ENCODE results near the gene GON4L. TPM values are rescaled to one million over a fixed set of nuclear protein-coding genes. Genes with fewer than 3 reads are reported as not detected.

The GON4L gene
- total RNA-seq, 4 donors from 2014 or later: 32.3 to 64.9 (median 43.6) TPM

DNA sequence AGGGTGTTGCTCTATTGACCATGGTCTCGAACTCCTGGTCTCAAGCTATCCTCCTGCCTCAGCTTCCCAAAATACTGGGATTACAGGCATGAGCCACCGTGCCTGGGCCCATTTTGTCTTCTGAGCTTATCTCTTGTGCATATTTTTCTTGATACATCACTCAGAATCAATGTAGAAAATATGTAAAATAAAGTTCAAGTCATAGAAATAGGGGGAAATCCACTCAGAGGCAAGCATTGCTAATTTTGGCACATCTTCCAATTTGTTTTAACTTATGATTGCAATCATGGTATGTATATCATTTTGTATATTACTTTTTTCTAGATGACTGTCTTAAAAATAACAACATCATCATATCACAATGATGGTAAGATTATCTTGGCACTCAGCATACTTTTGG, 32.6 kb upstream of the GON4L start:
- no peaks in the 10 kb centered on the region for H3K9me3 ChIP-seq
- H3K4me3 ChIP-seq (replicated peaks in 1 of 3): no peak overlapping the region
- 77 to 79% methylated on average over 2 of the region's 2 CpGs for WGBS, 2 donors
- no peak for DNase-seq
- H3K4me1 ChIP-seq: peaks cover 0 to 9% of the 10 kb centered on the region in 2 donors
- intact Hi-C loops (cut with DNase I): no loop called here
- no peaks in the 10 kb centered on the region for H3K27me3 ChIP-seq
- H3K27ac ChIP-seq: no peak overlapping the region
- TF ChIP-seq, protein P1, sequence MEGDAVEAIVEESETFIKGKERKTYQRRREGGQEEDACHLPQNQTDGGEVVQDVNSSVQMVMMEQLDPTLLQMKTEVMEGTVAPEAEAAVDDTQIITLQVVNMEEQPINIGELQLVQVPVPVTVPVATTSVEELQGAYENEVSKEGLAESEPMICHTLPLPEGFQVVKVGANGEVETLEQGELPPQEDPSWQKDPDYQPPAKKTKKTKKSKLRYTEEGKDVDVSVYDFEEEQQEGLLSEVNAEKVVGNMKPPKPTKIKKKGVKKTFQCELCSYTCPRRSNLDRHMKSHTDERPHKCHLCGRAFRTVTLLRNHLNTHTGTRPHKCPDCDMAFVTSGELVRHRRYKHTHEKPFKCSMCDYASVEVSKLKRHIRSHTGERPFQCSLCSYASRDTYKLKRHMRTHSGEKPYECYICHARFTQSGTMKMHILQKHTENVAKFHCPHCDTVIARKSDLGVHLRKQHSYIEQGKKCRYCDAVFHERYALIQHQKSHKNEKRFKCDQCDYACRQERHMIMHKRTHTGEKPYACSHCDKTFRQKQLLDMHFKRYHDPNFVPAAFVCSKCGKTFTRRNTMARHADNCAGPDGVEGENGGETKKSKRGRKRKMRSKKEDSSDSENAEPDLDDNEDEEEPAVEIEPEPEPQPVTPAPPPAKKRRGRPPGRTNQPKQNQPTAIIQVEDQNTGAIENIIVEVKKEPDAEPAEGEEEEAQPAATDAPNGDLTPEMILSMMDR (IDR thresholded peaks at IDR 0.05): no peak
- TF ChIP-seq POLR2A (IDR thresholded peaks at IDR 0.05): no peak
- no peaks in the 10 kb centered on the region for H3K36me3 ChIP-seq

DNA sequence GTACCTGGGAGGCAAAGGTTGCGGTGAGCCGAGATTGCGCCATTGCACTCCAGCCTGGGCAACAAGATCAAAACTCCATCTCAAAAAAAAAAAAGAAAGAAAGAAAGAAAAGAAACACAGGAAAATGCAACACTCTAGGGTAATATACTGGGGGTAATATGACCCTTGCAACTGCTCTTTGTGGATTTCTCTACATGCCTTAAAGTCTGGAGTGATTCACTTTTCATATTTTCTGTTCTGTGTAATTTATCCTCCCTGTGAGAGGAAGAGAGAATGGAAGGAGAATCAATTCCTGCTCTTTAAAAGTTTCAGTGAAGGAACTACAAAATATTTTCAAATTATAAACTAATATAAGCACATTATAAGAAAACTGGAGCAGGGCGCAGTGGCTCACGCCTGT, 31.5 kb upstream of the GON4L start:
- no peak for TF ChIP-seq POLR2A (IDR thresholded peaks at IDR 0.05)
- TF ChIP-seq, protein P1 (IDR thresholded peaks at IDR 0.05): no peak
- 98% methylated on average over 5 of the region's 5 CpGs for WGBS, 2 donors

DNA sequence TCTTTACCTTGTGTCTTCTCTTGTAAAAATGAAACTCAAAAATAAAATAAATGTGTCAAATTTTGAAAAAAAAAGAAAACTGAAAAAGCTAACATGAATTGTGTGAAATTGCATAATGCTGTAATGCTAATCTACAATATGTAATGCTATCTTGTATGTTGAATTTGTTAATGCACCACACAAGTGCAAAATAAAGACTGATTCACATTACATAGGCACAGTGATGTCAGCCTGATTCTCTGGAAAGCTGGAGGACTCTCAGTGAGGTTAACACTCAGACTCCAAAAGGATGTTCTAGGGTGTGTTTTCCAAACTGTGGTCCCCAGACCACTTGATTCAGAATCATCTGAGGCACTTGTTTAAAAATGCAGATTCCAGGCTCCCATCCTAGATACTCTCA, 28.0 kb upstream of the GON4L start:
- no peak for DNase-seq
- H3K27ac ChIP-seq: no peak overlapping the region
- no peaks in the 10 kb centered on the region for H3K9me3 ChIP-seq
- H3K4me1 ChIP-seq: no peaks in the 10 kb centered on the region
- no peaks in the 10 kb centered on the region for H3K36me3 ChIP-seq
- TF ChIP-seq POLR2A (IDR thresholded peaks at IDR 0.05): no peak
- TF ChIP-seq, protein P1 (IDR thresholded peaks at IDR 0.05): no peak
- no peak overlapping the region for H3K4me3 ChIP-seq (replicated peaks in 1 of 3)
- intact Hi-C loops (cut with DNase I): no loop called here
- no peaks in the 10 kb centered on the region for H3K27me3 ChIP-seq

More for the DNA sequence above, 31.5 kb upstream of the GON4L start:
- no peaks in the 10 kb centered on the region for H3K27me3 ChIP-seq
- no peaks in the 10 kb centered on the region for H3K36me3 ChIP-seq
- H3K27ac ChIP-seq: no peak overlapping the region
- no peak overlapping the region for H3K4me3 ChIP-seq (replicated peaks in 1 of 3)
- intact Hi-C loops (cut with DNase I): no loop called here
- no peak for DNase-seq
- H3K9me3 ChIP-seq: no peaks in the 10 kb centered on the region
- H3K4me1 ChIP-seq: peaks cover 0 to 9% of the 10 kb centered on the region in 2 donors

DNA sequence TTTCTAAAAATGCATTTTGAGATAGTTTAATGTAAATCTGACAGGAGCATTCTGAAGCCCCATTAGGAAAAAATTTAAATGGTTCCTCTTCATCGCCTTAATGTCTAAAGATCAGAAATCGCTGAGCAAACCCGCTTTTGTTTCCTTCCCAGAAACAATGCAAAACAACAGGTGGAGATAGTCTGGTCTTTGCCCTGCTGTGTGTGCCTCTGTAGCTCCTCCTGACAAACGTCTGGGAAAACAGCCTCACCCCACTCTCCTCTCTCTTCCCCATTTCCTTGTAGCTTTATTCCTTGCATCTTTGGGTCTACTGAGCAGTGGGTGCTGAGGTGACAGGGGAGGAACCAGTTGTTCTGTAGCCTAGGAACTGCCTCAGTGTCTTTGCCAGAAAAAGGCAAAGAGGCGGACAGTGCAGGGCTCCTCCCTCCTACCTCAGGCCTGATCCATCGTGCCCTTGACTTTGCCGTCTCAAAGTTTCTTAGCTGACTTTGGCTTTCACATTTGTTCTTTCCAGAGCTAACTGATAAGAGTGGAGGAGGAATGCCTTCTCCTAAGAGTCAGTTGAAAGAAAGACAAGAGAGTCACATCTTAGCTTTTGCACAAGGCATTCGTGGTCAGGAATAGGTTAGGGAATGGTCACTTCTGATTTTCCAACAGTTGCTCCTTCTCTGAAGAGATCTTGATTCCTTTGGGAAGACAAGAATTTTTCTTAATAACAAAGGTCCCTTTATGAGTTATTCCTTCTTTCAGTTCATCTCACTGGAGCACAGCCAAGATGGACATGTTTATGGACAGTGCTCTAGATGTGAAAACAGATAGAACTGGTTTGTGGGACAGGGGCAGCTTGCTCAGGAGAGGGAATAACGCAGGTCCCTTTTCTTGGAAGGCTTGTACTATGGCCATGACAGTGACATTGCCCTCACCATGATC, 27.3 kb upstream of the GON4L start:
- TF ChIP-seq, protein P1 (IDR thresholded peaks at IDR 0.05): no peak
- TF ChIP-seq POLR2A (IDR thresholded peaks at IDR 0.05): no peak
- H3K4me3 ChIP-seq (replicated peaks in 1 of 3): no peak overlapping the region
- H3K36me3 ChIP-seq: no peaks in the 10 kb centered on the region
- intact Hi-C loops (cut with DNase I): no loop called here
- no peaks in the 10 kb centered on the region for H3K27me3 ChIP-seq
- no peak for DNase-seq
- H3K9me3 ChIP-seq: no peaks in the 10 kb centered on the region
- no peaks in the 10 kb centered on the region for H3K4me1 ChIP-seq
- WGBS, 2 donors: 71 to 74% methylated on average over 9 of the region's 9 CpGs
- H3K27ac ChIP-seq: no peak overlapping the region

DNA sequence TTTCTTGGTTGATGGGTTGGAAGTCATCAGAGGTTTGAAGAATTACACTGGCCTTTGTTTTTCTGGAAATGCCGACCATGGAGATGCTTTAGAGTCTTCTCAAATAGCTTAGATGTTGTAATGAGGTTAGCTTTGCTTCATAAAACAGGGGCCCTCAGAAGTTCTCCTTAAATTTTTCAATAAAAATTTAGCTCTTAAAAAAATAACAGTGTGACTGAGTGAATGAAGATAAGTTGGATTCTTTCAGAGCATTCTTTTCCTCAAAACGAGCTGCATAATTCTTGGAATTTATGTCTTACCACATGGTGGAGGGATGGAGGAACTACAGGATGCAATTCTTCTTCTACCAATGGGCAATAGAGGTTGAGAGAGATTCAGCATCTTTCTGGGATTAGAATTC, 25.8 kb upstream of the GON4L start:
- H3K27ac ChIP-seq: no peak overlapping the region
- no peaks in the 10 kb centered on the region for H3K27me3 ChIP-seq
- H3K4me3 ChIP-seq (replicated peaks in 1 of 3): no peak overlapping the region
- no peak for DNase-seq
- no peaks in the 10 kb centered on the region for H3K36me3 ChIP-seq
- WGBS, 2 donors: 65 to 77% methylated on average over 2 of the region's 2 CpGs
- no peak for TF ChIP-seq POLR2A (IDR thresholded peaks at IDR 0.05)
- TF ChIP-seq, protein P1 (IDR thresholded peaks at IDR 0.05): no peak
- no peaks in the 10 kb centered on the region for H3K4me1 ChIP-seq
- no peaks in the 10 kb centered on the region for H3K9me3 ChIP-seq
- intact Hi-C loops (cut with DNase I): no loop called here

Data from thyroid gland (tissue), 4 donors.